RWPE1 (cell line): ENCODE results near the gene RENBP.

Experiments
- CTCF ChIA-PET: fragments of 350-600 bp; sonication (Branson Sonifier 250); formaldehyde crosslinking; extraction: SDS; loops from one replicate; lab custom pipeline; 2021; lab: Yijun Ruan, JAX
- POLR2A ChIA-PET: fragments of 400-600 bp; formaldehyde crosslinking; extraction: SDS; loops from one replicate; lab custom pipeline; 2020; ENCODE audit warnings: antibody characterized with exemption; ENCODE audit not compliant: low non-redundant PET; lab: Yijun Ruan, JAX
- DNase-seq: peaks from one replicate; pipeline ENCODE4 v3.0.0; 2012; ENCODE audit warnings: low spot score
- H3K27ac ChIP-seq: fragments of 450-650 bp; 2 replicates; pipeline ENCODE4 v1.5.1; 2017
- TF ChIP-seq, protein P1 (sequence below): fragments of 450-650 bp; conservative IDR thresholded peaks from 2 replicates; pipeline ENCODE4 v1.5.1; 2017; ENCODE audit warnings: low read depth, mild to moderate bottlenecking

RENBP gene

DNA sequence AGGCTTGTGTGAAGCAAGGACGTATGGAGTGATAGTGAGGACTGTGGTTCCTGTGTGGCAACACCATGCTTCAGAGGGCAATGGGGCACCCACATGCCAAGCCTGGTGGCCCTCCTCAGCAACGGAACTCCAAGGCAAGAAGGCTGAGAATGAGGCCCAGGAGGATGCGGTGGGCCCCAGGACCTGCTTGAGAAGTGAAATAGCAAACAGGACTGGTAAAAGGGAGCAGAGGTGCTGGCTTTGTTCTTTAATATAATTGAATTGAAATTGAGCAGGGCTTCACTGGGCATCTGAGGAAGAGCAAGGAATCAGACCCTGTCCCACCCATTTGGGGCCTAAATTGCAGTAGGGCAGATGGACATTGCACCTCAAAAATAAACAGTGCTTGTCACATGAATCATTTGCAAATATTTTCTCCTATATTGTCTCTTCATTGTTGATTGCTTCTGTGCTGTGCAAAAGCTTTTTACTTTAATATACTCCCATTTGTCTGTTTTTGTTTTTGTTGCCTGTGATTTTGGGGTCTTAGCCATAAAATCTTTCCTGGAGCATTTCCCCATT, 30.4 kb upstream of the RENBP start:
- DNase-seq, result no peak
- H3K27ac ChIP-seq, result peak overlapping the region; percentile 97
- TF ChIP-seq, protein P1, sequence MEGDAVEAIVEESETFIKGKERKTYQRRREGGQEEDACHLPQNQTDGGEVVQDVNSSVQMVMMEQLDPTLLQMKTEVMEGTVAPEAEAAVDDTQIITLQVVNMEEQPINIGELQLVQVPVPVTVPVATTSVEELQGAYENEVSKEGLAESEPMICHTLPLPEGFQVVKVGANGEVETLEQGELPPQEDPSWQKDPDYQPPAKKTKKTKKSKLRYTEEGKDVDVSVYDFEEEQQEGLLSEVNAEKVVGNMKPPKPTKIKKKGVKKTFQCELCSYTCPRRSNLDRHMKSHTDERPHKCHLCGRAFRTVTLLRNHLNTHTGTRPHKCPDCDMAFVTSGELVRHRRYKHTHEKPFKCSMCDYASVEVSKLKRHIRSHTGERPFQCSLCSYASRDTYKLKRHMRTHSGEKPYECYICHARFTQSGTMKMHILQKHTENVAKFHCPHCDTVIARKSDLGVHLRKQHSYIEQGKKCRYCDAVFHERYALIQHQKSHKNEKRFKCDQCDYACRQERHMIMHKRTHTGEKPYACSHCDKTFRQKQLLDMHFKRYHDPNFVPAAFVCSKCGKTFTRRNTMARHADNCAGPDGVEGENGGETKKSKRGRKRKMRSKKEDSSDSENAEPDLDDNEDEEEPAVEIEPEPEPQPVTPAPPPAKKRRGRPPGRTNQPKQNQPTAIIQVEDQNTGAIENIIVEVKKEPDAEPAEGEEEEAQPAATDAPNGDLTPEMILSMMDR, result no peak
- ChIA-PET CTCF (interaction anchor here (1.0 kb wide), 1 partner anchor 39 kb away, joined by 3 read pairs; no protein-coding TSS in a partner anchor), POLR2A (no interaction called here)

DNA sequence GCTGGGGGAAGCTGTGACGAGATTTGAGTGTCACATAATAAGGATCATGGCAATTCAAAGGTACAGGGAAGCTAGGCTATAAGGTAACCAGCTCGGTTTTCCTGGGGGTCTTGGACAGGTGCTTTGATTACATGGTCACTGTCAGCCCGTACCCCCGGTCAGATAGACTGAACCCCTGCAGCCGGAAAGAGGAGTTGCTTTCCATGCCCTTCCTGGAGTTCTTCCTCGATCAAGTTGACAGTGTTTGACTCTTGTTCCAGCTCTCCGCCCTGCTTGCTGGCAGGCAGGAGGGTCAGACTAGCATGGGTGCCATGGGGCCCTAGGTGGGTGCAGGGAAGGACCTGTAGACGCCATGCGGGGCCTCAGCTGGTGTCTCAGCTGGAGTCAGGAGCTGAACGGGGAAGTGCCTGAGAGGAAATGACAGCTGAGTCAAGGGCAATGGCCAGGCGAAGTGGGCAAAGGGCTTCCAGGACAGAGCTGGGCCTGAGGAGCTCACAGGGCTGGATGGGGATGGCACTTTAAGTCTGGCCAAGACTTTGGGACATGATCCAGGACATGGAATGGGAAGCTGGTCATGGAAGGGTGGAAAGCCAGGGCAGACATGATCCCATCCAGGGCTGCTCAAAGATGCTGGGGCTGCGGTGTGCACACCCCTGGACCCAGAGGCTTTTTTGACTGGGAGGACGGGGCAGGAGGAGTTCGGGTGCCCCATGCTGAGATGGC, 29.7 kb upstream of the RENBP start:
- no peak for DNase-seq
- ChIA-PET POLR2A (no interaction called here), CTCF (interaction anchor here (1.0 kb wide), 1 partner anchor 40 kb away, joined by 3 read pairs; no protein-coding TSS in a partner anchor)
- peak overlapping the region; percentile 97 for H3K27ac ChIP-seq
- TF ChIP-seq, protein P1, result no peak

DNA sequence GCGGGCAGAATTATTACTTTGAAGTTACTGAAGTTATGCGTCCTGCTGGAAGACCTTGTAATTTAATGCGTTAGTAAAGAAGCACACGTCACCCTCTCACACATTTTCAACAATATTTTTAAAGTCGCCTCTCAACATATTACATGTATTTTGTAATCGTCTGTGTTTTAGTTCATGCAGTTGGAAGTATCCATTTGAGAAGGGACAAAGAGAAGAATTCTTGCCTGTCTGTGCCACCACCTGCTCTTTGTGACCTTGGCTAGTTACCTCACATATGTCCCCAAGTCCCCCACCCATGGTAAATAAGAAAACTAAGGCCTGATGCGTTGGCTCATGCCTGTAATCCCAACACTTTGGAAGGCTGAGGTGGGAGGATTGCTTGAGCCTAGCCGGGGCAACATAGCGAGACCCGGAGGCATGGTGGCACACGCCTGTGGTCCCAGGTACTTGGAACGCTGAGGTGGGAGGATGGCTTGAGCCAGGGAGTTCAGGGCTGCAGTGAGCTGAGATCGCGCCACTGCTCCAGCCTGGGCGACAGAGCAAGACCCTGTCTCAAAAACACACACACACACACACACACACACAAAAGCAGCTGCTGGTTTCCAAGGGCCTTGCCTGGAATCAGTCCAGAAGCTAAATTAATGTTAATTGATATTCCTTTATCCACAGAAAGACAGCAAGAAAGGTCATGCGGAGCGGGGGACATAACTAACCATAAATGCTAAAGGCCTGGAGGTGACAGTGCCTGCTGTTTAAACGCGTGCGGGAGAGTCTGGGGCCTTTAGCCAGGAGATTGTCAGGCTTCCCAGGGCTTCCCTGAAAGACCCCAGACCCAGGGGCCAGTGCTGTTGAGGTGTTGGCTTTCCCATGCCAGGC, 28.9 kb upstream of the RENBP start:
- DNase-seq, result no peak
- ChIA-PET CTCF (no interaction called here), POLR2A (interaction anchor here (1.3 kb wide), 1 partner anchor 47 kb away, joined by 3 read pairs; the partner anchor contains the start of gene IRAK1)
- H3K27ac ChIP-seq, result peak overlapping the region; percentile 97
- TF ChIP-seq, protein P1, result no peak

DNA sequence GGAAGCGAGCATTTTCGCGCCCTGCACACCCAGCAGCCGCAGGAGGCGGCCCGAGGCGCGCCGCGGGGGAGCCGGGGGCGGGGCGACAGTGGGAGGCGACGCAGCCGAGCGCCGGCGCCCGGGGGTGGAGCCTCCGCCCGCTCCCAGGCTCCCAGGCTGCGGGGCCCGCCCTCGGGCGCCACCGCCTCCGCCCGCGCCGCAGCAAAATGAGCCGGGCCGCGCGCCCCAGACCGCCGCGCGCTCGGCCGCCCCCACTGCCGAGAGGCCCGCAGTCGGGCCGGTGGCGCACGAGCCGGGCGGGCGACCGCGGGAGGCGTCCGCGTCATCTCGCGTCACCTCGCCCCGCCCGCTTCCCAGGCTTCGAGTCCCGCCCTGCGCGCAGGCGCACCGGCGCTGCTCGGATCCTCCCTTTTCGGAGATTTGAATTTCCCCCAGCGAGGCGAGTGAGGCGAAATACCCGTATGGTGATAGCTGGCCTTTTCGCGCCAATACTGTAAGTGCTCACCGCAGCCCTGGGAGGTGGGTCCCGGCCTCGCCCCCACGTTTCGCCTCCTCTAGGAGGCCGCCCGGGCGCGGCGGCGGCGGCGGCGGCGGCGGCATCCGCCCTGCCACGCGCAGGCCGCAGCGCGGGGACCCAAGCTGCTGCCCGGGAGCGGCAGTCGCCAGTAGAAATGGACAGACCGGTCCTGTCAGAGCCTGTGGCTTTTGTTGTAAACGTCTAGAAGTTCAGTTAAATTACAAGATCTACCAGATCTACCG, 28.1 kb upstream of the RENBP start, which contains the start of gene TMEM187:
TSS of gene TMEM187 (plus strand) at position 387 of the 759 bp plus-strand sequence. CDS start 9,309 bp downstream, outside the sequence.
- DNase-seq, result peak; percentile 84
- ChIA-PET CTCF (no interaction called here), POLR2A (interaction anchor here (1.3 kb wide), 1 partner anchor 47 kb away, joined by 3 read pairs; the partner anchor contains the start of gene IRAK1)
- TF ChIP-seq, protein P1, result no peak
- peak within 1 kb of the TSS; percentile 97 for H3K27ac ChIP-seq

DNA sequence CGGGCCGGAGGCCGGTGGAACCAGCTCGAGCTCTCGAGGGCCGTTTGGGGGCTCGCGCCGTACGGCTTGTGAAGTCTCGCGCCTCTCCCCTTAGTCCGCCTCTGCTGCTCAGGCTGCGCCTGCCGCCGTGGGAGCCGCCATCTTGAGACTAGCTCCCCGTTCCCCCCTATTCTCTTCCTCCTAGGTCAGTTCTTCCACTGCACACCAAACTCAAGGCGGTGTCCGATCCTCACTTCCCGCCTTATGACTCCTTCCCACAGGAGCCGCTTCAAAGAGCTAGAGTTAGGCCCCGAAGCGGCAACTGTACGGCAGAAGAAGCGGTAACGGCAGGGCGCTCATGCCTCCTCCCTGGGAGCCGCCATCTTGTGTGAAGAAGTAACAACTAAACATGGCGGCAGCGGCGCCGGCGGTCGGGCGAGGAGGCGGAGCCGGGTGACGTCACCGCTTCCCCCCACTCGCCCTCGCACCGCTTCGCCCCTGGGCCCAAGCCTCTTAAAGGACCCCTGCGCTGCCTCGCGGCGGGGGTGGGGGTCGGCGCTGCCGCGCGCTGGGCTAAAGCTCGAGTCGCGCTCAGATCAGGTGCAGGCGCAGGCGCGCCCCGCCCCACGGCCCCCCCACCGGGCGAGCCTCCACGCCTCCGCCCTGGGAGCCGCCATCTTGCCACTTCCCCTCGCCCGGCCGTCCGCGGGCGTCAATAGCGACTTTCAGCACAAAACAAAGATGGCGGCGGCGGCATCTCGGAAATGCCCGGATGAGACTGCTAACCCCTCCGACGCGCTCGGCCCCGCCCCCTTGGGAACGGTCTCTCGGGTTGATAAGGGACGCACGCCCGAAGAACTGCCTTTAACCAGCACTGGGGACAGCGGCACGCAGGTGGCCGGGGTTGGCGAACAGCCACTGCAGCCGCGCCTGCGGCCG, 27.3 kb upstream of the RENBP start, which contains the start of gene HCFC1:
TSS of gene HCFC1 (minus strand) at position 369 of the 918 bp plus-strand sequence. CDS start 978 bp downstream, outside the sequence.
- H3K27ac ChIP-seq, result peak within 1 kb of the TSS; percentile 97
- ChIA-PET CTCF (no interaction called here), POLR2A (interaction anchor here (1.3 kb wide), 1 partner anchor 48 kb away, joined by 3 read pairs; the partner anchor contains the start of gene IRAK1)
- TF ChIP-seq, protein P1, result no peak
- DNase-seq, result peak; percentile 67
